Left hindlimb (tissue), 1 donor: ENCODE measurements around the gene C22orf39.

ENCODE experiments used
- DNase-seq: peaks from one replicate; pipeline ENCODE4 v3.0.0-alpha.2; 2018

Gene C22orf39

DNA sequence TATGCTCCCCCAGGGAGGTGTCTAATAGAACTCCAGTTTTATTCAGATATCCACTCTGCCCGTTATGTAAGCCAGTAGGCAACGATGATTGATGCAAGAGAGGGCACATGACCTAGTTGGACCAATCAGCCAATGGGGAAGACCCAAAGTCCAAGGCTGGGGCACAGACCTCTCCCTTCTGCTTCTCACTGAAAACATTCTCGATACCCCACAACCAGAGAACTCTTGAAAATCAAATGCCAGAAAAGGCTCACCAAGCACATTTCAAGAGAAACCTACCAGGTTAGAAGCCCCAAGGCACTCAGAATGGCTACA, 23.4 kb downstream of the C22orf39 start:
- DNase-seq: no peak

- DNase-seq: no peak
Observed at GRCh38 chr22:19422440-19423301, 24.8 kb downstream of the C22orf39 start.

DNA sequence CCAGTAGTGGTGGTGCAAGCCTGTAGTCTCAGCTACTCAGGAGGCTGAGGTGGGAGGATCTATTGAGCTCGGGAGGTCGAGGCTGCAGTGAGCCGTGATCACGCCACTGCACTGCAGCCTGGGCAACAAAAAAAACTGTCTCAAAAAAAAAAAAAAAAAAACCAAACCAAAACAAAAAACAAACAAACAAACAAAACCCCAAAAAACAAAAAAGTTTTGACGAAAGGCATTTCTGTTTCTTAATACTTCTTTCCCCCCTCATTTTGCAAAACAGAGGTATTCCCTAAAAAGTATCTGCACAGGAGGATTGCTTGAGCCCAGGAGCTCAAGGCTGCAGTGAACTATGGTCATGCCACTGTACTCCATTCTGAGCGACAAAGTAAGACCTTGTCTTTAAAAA, 27.2 kb downstream of the C22orf39 start:
- no peak for DNase-seq

DNA sequence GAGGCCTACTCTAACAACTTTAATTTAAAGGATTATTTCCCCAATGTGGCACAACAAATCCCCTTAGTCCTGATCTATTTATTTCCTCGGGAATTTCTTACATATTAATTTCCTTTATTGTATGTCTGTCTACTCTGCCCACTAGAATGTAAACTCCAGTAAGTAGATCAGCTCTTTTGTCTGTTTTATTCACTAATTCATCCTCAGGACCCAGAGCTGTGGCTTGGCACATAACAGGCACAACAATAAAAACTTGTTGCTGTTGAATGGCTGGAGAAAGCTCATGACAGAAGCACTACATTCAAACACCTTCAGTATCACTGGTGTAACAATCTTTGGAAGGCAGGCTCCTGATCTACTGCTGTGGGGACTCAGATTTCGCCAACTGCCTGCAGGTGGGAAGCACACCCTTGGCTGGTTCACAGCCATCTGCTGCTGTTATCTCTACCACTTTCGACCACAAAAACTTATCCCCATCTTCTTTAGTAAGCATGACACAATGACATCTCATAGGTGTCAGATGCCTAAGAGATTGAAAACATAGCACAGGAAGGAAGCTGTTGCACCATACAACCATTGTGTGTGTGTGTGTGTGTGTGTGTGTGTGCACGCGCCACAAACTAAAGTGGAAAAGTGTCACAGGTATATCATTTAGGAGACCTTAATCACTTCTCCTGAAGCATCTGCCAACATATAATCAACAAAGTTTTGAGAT, 27.9 kb downstream of the C22orf39 start:
- no peak for DNase-seq

GRCh38 chr22:19419086-19419463, 28.4 kb downstream of the C22orf39 start:
- DNase-seq: no peak

- DNase-seq: no peak
Observed at GRCh38 chr22:19412923-19413322, 34.6 kb downstream of the C22orf39 start.

- DNase-seq: no peak
Observed at GRCh38 chr22:19412478-19412877, 35.0 kb downstream of the C22orf39 start.

DNA sequence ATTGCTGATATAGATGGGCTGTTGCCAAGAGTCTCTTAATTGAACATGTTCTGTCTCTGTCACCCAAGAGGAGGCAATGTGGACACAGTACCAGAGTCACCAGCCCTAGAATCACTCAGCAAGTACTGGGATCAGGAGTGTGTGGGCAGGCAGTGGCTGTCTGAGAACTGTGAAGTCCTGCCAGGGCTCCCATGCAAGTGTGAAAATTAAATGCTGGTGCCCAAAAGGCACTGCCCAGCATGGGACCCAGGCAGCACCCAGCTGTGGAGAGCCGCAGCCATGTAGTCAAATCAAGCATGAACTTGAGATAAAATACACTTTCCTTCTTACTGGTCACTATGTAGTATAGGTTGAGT, 35.8 kb downstream of the C22orf39 start:
- no peak for DNase-seq

- no peak for DNase-seq
Observed at GRCh38 chr22:19410941-19411689, 36.4 kb downstream of the C22orf39 start.

DNA sequence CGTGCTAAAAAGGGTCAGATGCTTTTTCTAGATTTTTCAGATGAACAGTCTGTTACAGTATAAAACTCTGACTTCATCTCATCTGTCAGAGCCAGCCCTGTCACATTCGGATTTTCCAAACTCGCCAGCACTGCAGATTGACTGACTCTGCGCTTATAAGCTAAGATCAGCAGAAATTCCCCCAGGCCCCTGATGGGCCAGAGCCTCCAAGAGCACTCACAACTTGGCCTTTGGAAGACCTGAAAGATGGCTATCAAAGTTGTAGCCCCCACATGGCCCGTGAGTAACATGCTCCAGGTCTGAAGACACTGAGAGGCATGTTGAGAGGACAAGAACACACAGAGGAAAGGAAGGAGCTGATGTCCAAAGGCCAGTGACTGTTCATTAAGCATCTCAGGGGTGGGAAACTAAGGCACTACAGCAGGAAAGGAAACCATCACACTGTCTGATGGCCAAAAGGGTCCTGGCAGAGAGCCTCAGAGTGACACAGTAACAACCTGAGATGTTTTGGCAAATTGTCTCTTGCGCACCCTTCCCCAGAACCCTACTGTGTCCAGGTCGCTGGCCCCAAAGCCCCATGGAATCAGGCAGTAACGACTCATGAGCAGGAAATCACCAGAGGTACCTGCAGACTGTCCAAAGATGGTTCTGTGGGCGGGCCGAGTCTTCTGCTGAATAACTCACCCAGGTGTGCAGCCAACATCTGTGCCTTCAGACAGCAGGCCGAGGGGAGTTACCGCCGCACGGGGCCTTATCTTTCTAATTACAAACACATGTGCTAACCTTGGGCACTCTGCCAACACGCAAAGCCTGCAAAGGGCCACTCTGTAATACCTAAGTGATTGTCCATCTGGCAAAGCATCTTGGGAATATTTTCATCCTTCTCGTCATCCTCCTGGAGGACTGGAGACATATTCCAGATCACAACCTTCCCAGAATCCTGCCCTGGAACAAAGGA, 39.6 kb downstream of the C22orf39 start:
- no peak for DNase-seq

GRCh38 chr22:19406846-19407245, 40.7 kb downstream of the C22orf39 start:
- DNase-seq: no peak

GRCh38 chr22:19406281-19406811, 41.2 kb downstream of the C22orf39 start:
- no peak for DNase-seq

GRCh38 chr22:19405652-19406051, 41.9 kb downstream of the C22orf39 start:
- no peak for DNase-seq

DNA sequence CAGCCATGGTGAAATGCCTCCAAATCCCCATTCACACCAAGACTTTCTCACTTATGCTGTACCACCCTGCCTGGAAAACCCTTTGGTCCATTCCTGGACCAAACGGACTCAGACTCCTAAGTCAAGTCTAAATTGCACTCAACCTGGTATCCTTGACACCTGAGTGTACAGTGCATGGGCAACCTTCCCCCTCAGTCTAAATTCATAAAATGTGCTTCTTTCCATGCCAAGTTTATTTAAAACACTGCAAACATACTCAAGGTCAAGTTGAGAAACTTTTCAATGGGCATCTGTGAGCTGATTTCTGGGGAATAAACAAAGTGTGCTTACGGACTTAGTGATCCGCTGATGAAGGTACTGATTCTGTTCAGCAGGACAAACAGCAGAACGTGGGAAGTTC, 42.4 kb downstream of the C22orf39 start:
- no peak for DNase-seq

GRCh38 chr22:19404676-19405075, 42.8 kb downstream of the C22orf39 start:
- no peak for DNase-seq

DNA sequence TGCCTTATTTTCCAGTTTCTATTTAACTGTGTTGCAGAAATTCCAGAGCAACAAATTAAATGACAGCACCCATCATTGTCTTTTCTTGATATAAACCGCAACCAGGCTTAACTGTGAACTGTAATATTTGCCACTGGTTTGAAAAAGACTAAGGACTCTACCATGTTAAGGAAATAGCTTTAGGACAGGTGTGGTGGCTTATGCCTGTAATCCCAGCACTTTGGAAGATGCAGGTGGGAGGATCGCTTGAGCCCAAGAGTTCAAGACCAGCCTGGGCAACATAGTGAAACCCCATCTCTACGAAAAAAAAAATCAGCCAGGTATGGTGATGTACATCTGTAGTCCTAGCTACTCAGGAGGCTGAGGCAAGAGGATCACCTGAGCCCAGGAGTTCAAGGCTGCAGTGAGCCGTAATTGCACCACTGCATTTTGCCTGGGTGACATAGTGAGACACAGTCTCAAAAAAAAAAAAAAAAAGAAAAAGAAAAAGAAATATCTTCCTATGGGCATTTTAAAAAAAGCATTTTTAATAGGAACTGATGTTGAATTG, 44.8 kb downstream of the C22orf39 start:
- DNase-seq: no peak

DNA sequence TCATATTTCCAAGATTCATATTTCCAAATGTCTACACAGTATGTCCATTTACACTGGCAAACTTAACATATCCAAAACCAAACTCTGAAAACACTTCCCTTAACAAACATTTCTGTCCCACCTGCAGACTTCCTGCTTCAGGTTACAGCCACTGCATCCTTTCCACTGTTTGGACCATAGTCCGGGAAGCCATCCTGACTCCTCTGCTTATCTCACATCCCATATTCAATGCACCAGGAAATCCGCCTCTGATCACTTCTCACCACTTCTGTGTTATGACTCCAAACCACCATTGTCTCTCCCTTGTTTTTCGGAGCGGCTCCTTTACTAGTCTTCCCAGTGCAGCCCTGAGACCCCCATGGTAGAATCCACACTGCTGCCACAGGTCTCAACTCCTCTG, 46.0 kb downstream of the C22orf39 start:
- no peak for DNase-seq

- no peak for DNase-seq
Observed at GRCh38 chr22:19400881-19401280, 46.6 kb downstream of the C22orf39 start.

GRCh38 chr22:19398652-19399051, 48.9 kb downstream of the C22orf39 start:
- DNase-seq: no peak

- no peak for DNase-seq
Observed at GRCh38 chr22:19398206-19398605, 49.3 kb downstream of the C22orf39 start.

GRCh38 chr22:19397734-19398104, 49.8 kb downstream of the C22orf39 start:
- no peak for DNase-seq
